Measurements from ENCODE around the gene ARVCF. TPM values are rescaled to one million over a fixed set of nuclear protein-coding genes. Genes with fewer than 3 reads are reported as not detected.

Gene ARVCF
- total RNA-seq, 1 donor = 27.1 TPM

- TF ChIP-seq CTCF (IDR thresholded peaks at IDR 0.05; ENCODE audit: extremely low read depth, low read depth, low read length) = no peak
Observed at GRCh38 chr22:20029550-20030225, 13.1 kb upstream of the ARVCF start.

GRCh38 chr22:20028855-20029549, 12.4 kb upstream of the ARVCF start:
- Histone ChIP-seq H3K27me3 (ENCODE audit: insufficient read depth, low read length) (no peaks in the 10 kb centered on the region), H3K4me2 (ENCODE audit: insufficient read depth, low read length) (no peak overlapping the region), H2AFZ (ENCODE audit: low read length) (no peak overlapping the region), H3K4me3 (ENCODE audit: insufficient read depth, low read length) (no peak overlapping the region), H3K79me2 (ENCODE audit: insufficient read depth, low read length) (peaks cover 79% of the 10 kb centered on the region), H3K36me3 (ENCODE audit: insufficient read depth, low read length) (peaks cover 12% of the 10 kb centered on the region), H3K9me3 (ENCODE audit: low read depth, low read length) (no peaks in the 10 kb centered on the region), H4K20me1 (ENCODE audit: insufficient read depth, low read length) (peaks cover 70% of the 10 kb centered on the region), H3K4me1 (ENCODE audit: insufficient read depth, low read length) (peaks cover 7% of the 10 kb centered on the region), H3K27ac (ENCODE audit: low read depth, low read length) (no peak overlapping the region)
- DNase-seq (ENCODE audit: insufficient read length, low spot score, missing footprints) = peak; percentile 38
- TF ChIP-seq CTCF (IDR thresholded peaks at IDR 0.05; ENCODE audit: extremely low read depth, low read depth, low read length) = no peak

More at GRCh38 chr22:20029550-20030225, 13.1 kb upstream of the ARVCF start:
- H3K4me1 ChIP-seq (ENCODE audit: insufficient read depth, low read length) = peaks cover 7% of the 10 kb centered on the region
- H3K27me3 ChIP-seq (ENCODE audit: insufficient read depth, low read length) = no peaks in the 10 kb centered on the region
- H3K79me2 ChIP-seq (ENCODE audit: insufficient read depth, low read length) = peaks cover 78% of the 10 kb centered on the region
- peak; percentile 65 for DNase-seq (ENCODE audit: insufficient read length, low spot score, missing footprints)
- no peak overlapping the region for H3K4me2 ChIP-seq (ENCODE audit: insufficient read depth, low read length)
- peaks cover 70% of the 10 kb centered on the region for H4K20me1 ChIP-seq (ENCODE audit: insufficient read depth, low read length)
- H2AFZ ChIP-seq (ENCODE audit: low read length) = no peak overlapping the region
- H3K36me3 ChIP-seq (ENCODE audit: insufficient read depth, low read length) = peaks cover 11% of the 10 kb centered on the region
- no peak overlapping the region for H3K4me3 ChIP-seq (ENCODE audit: insufficient read depth, low read length)
- no peak overlapping the region for H3K27ac ChIP-seq (ENCODE audit: low read depth, low read length)
- no peaks in the 10 kb centered on the region for H3K9me3 ChIP-seq (ENCODE audit: low read depth, low read length)

GRCh38 chr22:20027966-20028854, 11.6 kb upstream of the ARVCF start:
- H3K27me3 ChIP-seq (ENCODE audit: insufficient read depth, low read length) = no peaks in the 10 kb centered on the region
- H3K4me2 ChIP-seq (ENCODE audit: insufficient read depth, low read length) = no peak overlapping the region
- no peak overlapping the region for H3K4me3 ChIP-seq (ENCODE audit: insufficient read depth, low read length)
- DNase-seq (ENCODE audit: insufficient read length, low spot score, missing footprints) = no peak
- peak; percentile 44 for TF ChIP-seq CTCF (IDR thresholded peaks at IDR 0.05; ENCODE audit: extremely low read depth, low read depth, low read length)
- H3K27ac ChIP-seq (ENCODE audit: low read depth, low read length) = no peak overlapping the region
- H3K9me3 ChIP-seq (ENCODE audit: low read depth, low read length) = no peaks in the 10 kb centered on the region
- no peak overlapping the region for H2AFZ ChIP-seq (ENCODE audit: low read length)
- H3K4me1 ChIP-seq (ENCODE audit: insufficient read depth, low read length) = peaks cover 3% of the 10 kb centered on the region
- peaks cover 80% of the 10 kb centered on the region for H3K79me2 ChIP-seq (ENCODE audit: insufficient read depth, low read length)
- peaks cover 13% of the 10 kb centered on the region for H3K36me3 ChIP-seq (ENCODE audit: insufficient read depth, low read length)
- H4K20me1 ChIP-seq (ENCODE audit: insufficient read depth, low read length) = peaks cover 68% of the 10 kb centered on the region
